GM19467 (cell line): ENCODE data around the gene MFGE8.

Source experiments
- ATAC-seq: cut with Tn5 transposase; IDR thresholded peaks from one replicate; pipeline ENCODE4 v1.9.1; 2021; ENCODE audit warnings: mild to moderate bottlenecking, moderate library complexity; ENCODE audit not compliant: unreplicated experiment

MFGE8 gene

DNA sequence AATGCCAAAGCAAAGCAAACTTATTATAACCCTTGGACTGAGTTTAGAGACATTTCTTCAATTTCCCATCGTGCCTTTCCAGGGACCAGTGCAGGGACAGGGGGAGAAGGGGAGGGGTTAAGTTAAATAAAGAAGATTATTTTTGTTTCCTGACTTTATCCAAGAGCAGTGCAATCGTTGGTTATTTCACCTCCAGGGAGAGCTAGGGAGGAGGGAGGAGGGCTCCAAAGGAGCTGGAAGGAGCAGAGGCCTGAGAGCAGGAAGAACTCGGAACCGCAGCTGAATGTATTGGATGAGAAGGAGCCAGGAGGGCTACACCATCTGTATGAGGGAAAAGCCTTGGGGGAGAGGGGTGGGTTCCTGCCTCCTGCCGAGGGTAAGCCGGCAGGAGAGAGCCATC, 38.5 kb downstream of the MFGE8 start:
- ATAC-seq: no peak

- ATAC-seq: no peak
Observed at GRCh38 chr15:88874275-88874674, 38.9 kb downstream of the MFGE8 start.

GRCh38 chr15:88873786-88874185, 39.4 kb downstream of the MFGE8 start:
- ATAC-seq: no peak

DNA sequence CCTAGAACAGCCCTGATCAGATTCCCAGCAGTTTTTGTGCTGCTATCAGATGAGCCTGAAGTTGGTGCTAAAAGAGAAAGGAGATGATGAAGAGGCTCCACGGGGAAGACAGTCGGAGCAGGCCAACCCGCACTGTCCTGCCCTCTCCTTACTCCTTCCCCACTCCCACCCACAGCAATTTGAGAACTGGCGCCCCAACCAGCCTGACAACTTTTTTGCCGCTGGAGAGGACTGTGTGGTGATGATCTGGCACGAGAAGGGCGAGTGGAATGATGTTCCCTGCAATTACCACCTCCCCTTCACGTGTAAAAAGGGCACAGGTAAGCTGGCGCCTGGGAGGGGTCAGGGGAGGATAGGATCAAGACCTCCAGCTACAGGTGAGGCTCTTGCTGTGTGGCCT, 40.5 kb downstream of the MFGE8 start:
- ATAC-seq: no peak

- ATAC-seq: no peak
Observed at GRCh38 chr15:88872106-88872505, 41.1 kb downstream of the MFGE8 start.

- no peak for ATAC-seq
Observed at GRCh38 chr15:88871313-88871712, 41.9 kb downstream of the MFGE8 start.

DNA sequence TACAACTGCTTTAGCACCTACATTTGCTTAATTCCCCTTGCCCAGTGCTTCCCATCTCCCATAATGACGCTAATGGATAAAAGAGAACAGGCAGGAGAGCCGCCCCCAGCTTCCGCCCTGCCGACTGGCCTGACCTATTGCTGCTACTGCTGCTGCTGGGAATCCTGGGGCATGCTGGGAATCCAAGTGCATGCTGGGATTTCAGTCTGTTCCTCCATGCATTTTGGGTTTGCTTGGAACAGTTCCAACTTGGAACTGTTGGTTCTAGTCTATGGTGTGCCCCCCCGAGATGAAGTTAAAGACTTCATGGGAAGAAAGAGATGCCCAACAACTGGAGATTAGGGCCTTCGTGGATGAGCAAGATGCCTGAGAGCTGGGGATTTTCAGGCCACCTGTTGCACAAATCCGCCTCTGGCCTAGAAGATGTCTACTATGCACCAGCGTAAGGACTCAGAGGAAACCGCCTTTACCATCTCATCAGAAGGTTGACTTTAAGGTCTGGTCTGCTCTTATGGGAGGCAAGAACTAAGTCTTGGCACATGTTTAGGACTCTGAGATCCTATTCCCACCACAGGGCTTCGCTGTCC, 46.8 kb downstream of the MFGE8 start:
- no peak for ATAC-seq

DNA sequence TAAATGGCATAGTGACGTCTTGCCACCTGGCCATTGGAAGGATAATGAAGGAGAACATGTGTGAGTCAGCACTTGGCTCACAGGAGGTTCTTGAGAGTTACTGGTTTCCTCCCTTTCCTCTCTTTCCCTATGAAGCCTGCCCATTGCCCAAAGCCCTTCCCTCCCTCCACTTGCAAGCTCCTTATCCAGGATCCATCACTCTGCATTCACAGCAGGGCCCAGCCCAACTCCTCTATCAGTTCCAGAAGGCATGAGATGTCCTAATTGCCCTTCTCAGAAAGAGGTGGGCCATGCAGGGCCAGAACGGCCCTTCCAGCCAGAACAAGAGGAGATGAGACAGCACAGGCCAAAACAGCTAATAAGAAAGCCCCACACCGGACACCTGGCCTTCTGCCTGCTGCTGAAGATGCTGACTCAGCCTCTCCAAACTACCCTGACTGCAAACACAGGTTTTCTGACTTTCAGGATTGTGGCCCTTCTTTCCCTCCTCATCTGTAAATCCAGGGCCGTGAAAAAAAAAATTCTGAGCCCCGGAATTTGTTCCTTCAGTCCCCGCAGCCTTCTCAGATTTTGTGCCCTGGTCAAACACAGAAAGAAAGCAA, 47.6 kb downstream of the MFGE8 start:
- no peak for ATAC-seq

DNA sequence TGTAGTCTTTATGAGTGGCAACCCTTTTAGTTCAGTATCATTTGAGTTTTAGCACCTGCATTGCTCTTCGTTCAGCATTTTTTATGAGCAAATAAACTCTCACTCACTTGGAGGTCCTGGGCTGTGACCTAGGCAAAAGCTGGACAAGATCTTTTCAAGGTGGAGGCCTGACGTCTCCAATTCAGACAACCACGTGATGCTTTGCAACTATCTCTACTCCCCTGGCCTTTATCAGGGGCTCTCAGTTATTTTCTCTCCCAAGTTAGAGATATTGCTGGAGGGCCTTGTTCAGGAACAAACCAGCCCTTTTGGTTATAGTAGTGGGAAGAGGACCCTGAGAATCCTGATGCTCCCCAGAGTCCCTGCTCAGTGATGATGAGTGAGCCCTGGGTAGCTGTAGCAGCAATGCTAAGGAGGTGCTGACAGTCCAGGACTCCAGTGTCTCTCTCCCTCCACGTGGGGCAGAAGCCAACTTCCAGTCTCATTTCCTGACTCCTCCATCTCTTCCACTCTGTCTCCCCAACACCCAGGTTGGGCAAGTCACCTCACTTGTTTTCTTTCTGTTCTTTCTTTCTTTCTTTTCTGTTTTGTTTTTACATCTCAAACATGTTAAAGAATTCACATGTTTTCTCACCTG, 48.2 kb downstream of the MFGE8 start:
- ATAC-seq: no peak

- ATAC-seq: no peak
Observed at GRCh38 chr15:88863412-88863811, 49.8 kb downstream of the MFGE8 start.

DNA sequence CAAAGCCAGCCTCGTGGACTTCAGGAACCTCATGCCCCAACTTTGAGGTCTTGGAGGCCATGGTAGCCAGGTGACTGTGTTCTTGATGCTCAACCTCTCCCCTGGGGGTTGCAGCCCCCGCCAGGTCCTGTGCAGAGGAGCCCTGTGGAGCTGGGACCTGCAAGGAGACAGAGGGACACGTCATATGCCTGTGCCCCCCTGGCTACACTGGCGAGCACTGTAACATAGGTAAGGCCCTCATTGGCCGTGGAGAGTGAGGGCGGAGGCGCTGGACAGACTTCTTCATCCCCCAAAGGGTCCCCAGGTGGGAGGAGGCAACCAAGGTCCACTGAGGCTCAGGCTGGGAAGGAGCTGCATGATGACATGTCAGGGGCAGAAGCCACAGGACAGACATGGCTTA, 53.0 kb downstream of the MFGE8 start:
- ATAC-seq: no peak

DNA sequence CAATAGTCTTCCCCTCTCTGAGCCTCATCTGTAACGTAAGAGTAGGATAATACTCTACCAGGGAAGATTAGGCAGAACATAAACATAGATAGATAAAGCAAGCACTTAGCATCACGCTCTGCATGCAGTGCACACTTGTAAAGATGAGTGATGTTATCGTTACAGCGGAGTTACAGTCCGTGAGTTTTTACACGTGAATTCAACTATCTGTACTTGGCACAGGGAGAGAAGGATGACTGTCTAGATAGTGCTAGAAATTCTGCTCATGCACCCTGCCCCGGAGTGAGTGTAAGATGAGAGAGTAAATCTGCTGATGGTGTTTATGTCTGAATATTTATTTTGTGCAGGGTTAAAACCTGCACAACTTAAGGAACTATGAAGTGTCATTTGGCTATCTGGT, 53.6 kb downstream of the MFGE8 start:
- ATAC-seq: no peak

DNA sequence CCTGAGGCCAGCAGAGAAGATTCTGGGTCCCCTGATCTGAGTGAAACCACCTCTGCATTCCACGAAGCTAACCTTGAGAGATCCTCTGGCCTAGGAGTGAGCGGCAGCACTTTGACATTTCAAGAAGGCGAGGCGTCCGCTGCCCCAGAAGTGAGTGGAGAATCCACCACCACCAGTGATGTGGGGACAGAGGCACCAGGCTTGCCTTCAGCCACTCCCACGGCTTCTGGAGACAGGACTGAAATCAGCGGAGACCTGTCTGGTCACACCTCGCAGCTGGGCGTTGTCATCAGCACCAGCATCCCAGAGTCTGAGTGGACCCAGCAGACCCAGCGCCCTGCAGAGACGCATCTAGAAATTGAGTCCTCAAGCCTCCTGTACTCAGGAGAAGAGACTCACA, 54.2 kb downstream of the MFGE8 start:
- no peak for ATAC-seq

DNA sequence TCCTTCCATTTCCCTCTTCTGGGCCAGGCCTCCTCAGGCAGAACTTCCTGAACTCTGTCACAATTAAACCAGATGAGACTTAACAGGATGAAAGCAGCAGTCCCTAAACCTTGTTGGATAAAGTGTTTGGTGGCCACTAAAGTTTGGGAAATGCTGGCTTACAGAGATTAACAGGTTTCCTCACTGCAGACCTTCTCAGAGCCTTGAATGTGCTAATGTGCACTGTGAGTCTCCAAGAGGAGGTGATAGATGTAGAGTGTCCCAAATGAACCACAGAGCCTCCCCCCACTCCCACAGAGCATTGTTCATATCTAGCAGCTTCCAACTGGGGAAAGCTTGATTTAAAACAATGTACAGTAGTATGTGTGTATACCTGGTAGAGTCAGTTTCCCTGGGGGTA, 60.7 kb downstream of the MFGE8 start:
- no peak for ATAC-seq

- no peak for ATAC-seq
Observed at GRCh38 chr15:88849376-88850072, 63.7 kb downstream of the MFGE8 start.
